SH-SY5Y (cell line): ENCODE results near the gene GGCX.

Experiments
- GATA2 ChIP-seq: IDR thresholded peaks from 2 replicates; pipeline ENCODE4 v1.6.1; 2011; ENCODE audit warnings: mild to moderate bottlenecking, low read depth, low read length
- GATA3 ChIP-seq: IDR thresholded peaks from 2 replicates; pipeline ENCODE4 v1.6.1; 2011; ENCODE audit warnings: low read depth, mild to moderate bottlenecking, low read length, moderate library complexity

DNA sequence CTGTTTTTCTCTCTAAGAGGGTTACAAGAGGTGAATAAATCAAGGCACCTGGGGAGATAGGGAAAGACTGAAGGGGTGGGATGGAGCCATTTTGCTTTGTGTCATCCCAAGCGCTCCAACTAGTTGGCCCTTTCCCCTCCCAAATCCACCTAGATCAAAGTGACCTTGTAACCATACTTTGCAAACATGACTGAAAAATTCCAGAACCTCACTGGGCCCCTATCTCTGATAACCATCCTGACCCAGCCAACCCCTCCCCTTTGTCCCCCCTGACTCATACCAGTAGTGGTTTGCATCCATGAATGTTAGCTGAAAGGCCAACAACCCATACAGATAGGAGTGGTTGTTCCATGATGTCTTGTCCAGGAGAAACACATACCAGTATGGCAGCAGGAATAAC, 3.1 kb downstream of the GGCX start:
- TF ChIP-seq GATA2 (no peak), GATA3 (no peak)
